ENCODE data around the gene NEK6. TPM values are rescaled to one million over a fixed set of nuclear protein-coding genes. Genes with fewer than 3 reads are reported as not detected.

NEK6 gene
- total RNA-seq, 2 donors from 2014 or later, result 24.0 to 43.6 TPM

- H3K4me3 ChIP-seq, result no peak overlapping the region
- no peak for ATAC-seq (ENCODE audit: insufficient number of reproducible peaks, low FRiP score, low read depth)
- peaks cover 23 to 36% of the 10 kb centered on the region in 2 donors for H3K4me1 ChIP-seq (ENCODE audit: control insufficient read depth in 1 of 2, low read depth in 2 of 2)
- H3K27ac ChIP-seq, result no peak overlapping the region
- DNase-seq (ENCODE audit: low spot score), result no peak
- H3K36me3 ChIP-seq, result no peaks in the 10 kb centered on the region
- no peaks in the 10 kb centered on the region for H3K27me3 ChIP-seq (replicated peaks; ENCODE audit: insufficient read depth)
- TF ChIP-seq, protein P1, sequence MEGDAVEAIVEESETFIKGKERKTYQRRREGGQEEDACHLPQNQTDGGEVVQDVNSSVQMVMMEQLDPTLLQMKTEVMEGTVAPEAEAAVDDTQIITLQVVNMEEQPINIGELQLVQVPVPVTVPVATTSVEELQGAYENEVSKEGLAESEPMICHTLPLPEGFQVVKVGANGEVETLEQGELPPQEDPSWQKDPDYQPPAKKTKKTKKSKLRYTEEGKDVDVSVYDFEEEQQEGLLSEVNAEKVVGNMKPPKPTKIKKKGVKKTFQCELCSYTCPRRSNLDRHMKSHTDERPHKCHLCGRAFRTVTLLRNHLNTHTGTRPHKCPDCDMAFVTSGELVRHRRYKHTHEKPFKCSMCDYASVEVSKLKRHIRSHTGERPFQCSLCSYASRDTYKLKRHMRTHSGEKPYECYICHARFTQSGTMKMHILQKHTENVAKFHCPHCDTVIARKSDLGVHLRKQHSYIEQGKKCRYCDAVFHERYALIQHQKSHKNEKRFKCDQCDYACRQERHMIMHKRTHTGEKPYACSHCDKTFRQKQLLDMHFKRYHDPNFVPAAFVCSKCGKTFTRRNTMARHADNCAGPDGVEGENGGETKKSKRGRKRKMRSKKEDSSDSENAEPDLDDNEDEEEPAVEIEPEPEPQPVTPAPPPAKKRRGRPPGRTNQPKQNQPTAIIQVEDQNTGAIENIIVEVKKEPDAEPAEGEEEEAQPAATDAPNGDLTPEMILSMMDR (IDR thresholded peaks at IDR 0.05), result no peak
- H3K9me3 ChIP-seq, result no peaks in the 10 kb centered on the region
Measured at GRCh38 chr9:124300312-124300711, 42.6 kb downstream of the NEK6 start.

DNA sequence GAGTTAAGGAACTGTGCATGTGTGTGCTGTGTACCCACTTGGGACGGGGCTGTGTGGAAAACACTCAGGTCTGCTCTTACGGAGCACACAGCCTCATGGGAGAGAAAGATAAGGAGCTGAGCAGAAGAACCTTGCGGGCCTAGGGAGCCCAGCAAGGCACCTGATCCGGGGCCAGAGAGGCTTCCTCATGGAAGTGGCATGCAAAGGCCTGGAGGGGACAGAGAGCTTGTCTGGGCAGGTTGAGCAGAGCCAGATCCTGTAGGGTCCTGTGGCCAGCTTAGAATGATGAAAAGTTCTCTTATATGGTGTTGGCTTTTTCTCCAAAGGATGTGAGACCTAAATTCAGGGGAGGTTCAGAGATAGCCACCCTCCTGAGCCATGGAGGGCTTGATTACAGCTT, 45.2 kb downstream of the NEK6 start:
- H3K27ac ChIP-seq, result no peak overlapping the region
- no peak overlapping the region for H3K4me3 ChIP-seq
- no peak for ATAC-seq (ENCODE audit: insufficient number of reproducible peaks, low FRiP score, low read depth)
- H3K9me3 ChIP-seq, result no peaks in the 10 kb centered on the region
- peaks cover 2 to 10% of the 10 kb centered on the region in 2 donors for H3K4me1 ChIP-seq (ENCODE audit: control insufficient read depth in 1 of 2, low read depth in 2 of 2)
- peaks cover 5% of the 10 kb centered on the region for H3K36me3 ChIP-seq
- TF ChIP-seq, protein P1 (IDR thresholded peaks at IDR 0.05), result no peak
- no peaks in the 10 kb centered on the region for H3K27me3 ChIP-seq (replicated peaks; ENCODE audit: insufficient read depth)
- DNase-seq (ENCODE audit: low spot score), result no peak

GRCh38 chr9:124303762-124304161, 46.0 kb downstream of the NEK6 start:
- Histone ChIP-seq H3K36me3 (peaks cover 6% of the 10 kb centered on the region), H3K4me1 (ENCODE audit: control insufficient read depth in 1 of 2, low read depth in 2 of 2) (peaks cover 0 to 8% of the 10 kb centered on the region in 2 donors), H3K9me3 (no peaks in the 10 kb centered on the region), H3K27me3 (replicated peaks; ENCODE audit: insufficient read depth) (no peaks in the 10 kb centered on the region), H3K4me3 (no peak overlapping the region), H3K27ac (no peak overlapping the region)
- TF ChIP-seq, protein P1 (IDR thresholded peaks at IDR 0.05), result no peak
- no peak for ATAC-seq (ENCODE audit: insufficient number of reproducible peaks, low FRiP score, low read depth)
- no peak for DNase-seq (ENCODE audit: low spot score)

DNA sequence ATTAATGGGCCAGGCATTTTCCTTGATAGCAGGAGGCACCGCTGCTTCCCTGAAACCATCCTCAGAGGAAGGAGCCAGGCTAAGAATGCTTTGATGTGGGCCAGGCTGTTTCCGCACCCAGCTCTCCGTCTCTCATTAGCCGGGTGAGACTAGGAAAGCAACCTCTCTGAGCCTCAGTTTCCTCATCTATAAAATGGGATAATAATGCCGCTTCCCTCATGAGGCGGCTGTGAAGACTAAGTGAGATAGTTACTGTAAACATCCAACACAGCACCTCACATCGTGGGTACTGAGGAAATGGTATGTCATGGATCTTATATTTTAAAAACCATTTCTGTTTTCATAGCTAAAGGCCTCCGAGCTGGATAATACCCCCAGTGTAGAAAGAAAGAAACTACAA, 46.5 kb downstream of the NEK6 start:
- Histone ChIP-seq H3K36me3 (peaks cover 6% of the 10 kb centered on the region), H3K27me3 (replicated peaks; ENCODE audit: insufficient read depth) (no peaks in the 10 kb centered on the region), H3K4me3 (no peak overlapping the region), H3K9me3 (no peaks in the 10 kb centered on the region), H3K4me1 (ENCODE audit: control insufficient read depth in 1 of 2, low read depth in 2 of 2) (peaks cover 0 to 11% of the 10 kb centered on the region in 2 donors), H3K27ac (no peak overlapping the region)
- DNase-seq (ENCODE audit: low spot score), result no peak
- no peak for ATAC-seq (ENCODE audit: insufficient number of reproducible peaks, low FRiP score, low read depth)
- TF ChIP-seq, protein P1 (IDR thresholded peaks at IDR 0.05), result no peak

- Histone ChIP-seq H3K4me3 (no peak overlapping the region), H3K27me3 (replicated peaks; ENCODE audit: insufficient read depth) (no peaks in the 10 kb centered on the region), H3K36me3 (peaks cover 6% of the 10 kb centered on the region), H3K9me3 (no peaks in the 10 kb centered on the region), H3K4me1 (ENCODE audit: control insufficient read depth in 1 of 2, low read depth in 2 of 2) (peaks cover 0 to 16% of the 10 kb centered on the region in 2 donors), H3K27ac (peak overlapping the region in 1 of 2 donors; percentile 27)
- DNase-seq (ENCODE audit: low spot score), result no peak
- ATAC-seq (ENCODE audit: insufficient number of reproducible peaks, low FRiP score, low read depth), result no peak
- TF ChIP-seq, protein P1 (IDR thresholded peaks at IDR 0.05), result no peak
Measured at GRCh38 chr9:124306098-124306735, 48.5 kb downstream of the NEK6 start.

Data from thoracic aorta (tissue), 2 donors.